Measurements from ENCODE around the gene CCL22. TPM values are rescaled to one million over a fixed set of nuclear protein-coding genes. Genes with fewer than 3 reads are reported as not detected.
A peak's percentile ranks its signal among the peaks of the same experiment; 100 is the strongest.

CCL22 gene
- total RNA-seq, 3 donors from 2014 or later, result 0.16 to 0.51 (median 0.41) TPM

DNA sequence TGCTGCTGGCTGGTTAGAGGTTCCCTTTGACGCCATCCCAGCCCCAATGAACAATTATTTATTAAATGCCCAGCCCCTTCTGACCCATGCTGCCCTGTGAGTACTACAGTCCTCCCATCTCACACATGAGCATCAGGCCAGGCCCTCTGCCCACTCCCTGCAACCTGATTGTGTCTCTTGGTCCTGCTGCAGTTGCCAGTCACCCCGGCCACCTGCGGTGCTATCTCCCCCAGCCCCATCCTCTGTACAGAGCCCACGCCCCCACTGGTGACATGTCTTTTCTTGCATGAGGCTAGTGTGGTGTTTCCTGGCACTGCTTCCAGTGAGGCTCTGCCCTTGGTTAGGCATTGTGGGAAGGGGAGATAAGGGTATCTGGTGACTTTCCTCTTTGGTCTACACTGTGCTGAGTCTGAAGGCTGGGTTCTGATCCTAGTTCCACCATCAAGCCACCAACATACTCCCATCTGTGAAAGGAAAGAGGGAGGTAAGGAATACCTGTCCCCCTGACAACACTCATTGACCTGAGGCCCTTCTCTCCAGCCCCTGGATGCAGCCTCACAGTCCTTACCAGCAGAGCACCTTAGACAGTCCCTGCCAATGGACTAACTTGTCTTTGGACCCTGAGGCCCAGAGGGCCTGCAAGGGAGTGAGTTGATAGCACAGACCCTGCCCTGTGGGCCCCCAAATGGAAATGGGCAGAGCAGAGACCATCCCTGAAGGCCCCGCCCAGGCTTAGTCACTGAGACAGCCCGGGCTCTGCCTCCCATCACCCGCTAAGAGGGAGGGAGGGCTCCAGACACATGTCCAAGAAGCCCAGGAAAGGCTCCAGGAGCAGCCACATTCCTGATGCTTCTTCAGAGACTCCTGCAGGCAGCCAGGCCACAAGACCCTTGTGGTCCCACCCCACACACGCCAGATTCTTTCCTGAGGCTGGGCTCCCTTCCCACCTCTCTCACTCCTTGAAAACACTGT, 25.0 kb downstream of the CCL22 start:
- peak in 2 of 3 donors; percentile 32 to 35 for DNase-seq
- Histone ChIP-seq H3K36me3 (ENCODE audit: low read depth) (no peaks in the 10 kb centered on the region), H3K9me3 (no peaks in the 10 kb centered on the region), H3K4me3 (no peak overlapping the region), H3K4me1 (ENCODE audit: low read depth) (peaks cover 12% of the 10 kb centered on the region)
- TF ChIP-seq CTCF (IDR thresholded peaks at IDR 0.05), result no peak
- intact Hi-C loops (cut with DNase I, micrococcal nuclease), result no loop called here
- ATAC-seq, result peak; percentile 55

- intact Hi-C loops (cut with DNase I, micrococcal nuclease), result no loop called here
- H3K4me1 ChIP-seq (ENCODE audit: low read depth), result peaks cover 12% of the 10 kb centered on the region
- no peak for TF ChIP-seq CTCF (IDR thresholded peaks at IDR 0.05)
- H3K4me3 ChIP-seq, result no peak overlapping the region
- ATAC-seq (peak; percentile 84), DNase-seq (peak; percentile 71 to 76 (median 76))
- no peaks in the 10 kb centered on the region for H3K36me3 ChIP-seq (ENCODE audit: low read depth)
- H3K9me3 ChIP-seq, result no peaks in the 10 kb centered on the region
These were observed 25.9 kb downstream of the CCL22 start for GRCh38 chr16:57384248-57385070.

- no peak for TF ChIP-seq CTCF (IDR thresholded peaks at IDR 0.05)
- no peak for ATAC-seq
- Histone ChIP-seq H3K4me3 (no peak overlapping the region), H3K9me3 (no peaks in the 10 kb centered on the region), H3K4me1 (ENCODE audit: low read depth) (peaks cover 12% of the 10 kb centered on the region), H3K36me3 (ENCODE audit: low read depth) (no peaks in the 10 kb centered on the region)
- intact Hi-C loops (cut with DNase I, micrococcal nuclease), result no loop called here
- no peak for DNase-seq
These were observed 26.5 kb downstream of the CCL22 start for GRCh38 chr16:57385083-57385482.

GRCh38 chr16:57386381-57386951, 27.9 kb downstream of the CCL22 start:
- intact Hi-C loops (cut with DNase I, micrococcal nuclease), result no loop called here

More at GRCh38 chr16:57386381-57386951, 27.9 kb downstream of the CCL22 start:
- no peaks in the 10 kb centered on the region for H3K9me3 ChIP-seq
- no peak for ATAC-seq
- no peak for DNase-seq
- peaks cover 12% of the 10 kb centered on the region for H3K4me1 ChIP-seq (ENCODE audit: low read depth)
- no peak for TF ChIP-seq CTCF (IDR thresholded peaks at IDR 0.05)
- H3K36me3 ChIP-seq (ENCODE audit: low read depth), result no peaks in the 10 kb centered on the region
- H3K4me3 ChIP-seq, result no peak overlapping the region

Data from mucosa of descending colon (tissue), 3 donors.